Type B pancreatic cell (in vitro differentiated cells): ENCODE results near the gene ANKMY2. TPM values are rescaled to one million over a fixed set of nuclear protein-coding genes. Genes with fewer than 3 reads are reported as not detected.

Experiments used
- DNase-seq: peaks from one replicate; pipeline ENCODE4 v3.0.0; 2021; ENCODE audit warnings: mixed read lengths; ENCODE audit not compliant: unreplicated experiment; ENCODE audit errors: extremely low spot score
- H3K27ac Mint-ChIP-seq: 2 replicates; pipeline ENCODE4 v1.8.0; 2021; ENCODE audit warnings: mild to moderate bottlenecking, mixed read lengths
- H3K27me3 Mint-ChIP-seq: 2 replicates; pipeline ENCODE4 v1.8.0; 2021; ENCODE audit warnings: mixed read lengths
- H3K36me3 Mint-ChIP-seq: 2 replicates; pipeline ENCODE4 v1.8.0; 2021; ENCODE audit warnings: mixed read lengths
- H3K4me1 Mint-ChIP-seq: one replicate; pipeline ENCODE4 v1.8.0; 2021; ENCODE audit warnings: mixed read lengths; ENCODE audit not compliant: unreplicated experiment
- H3K4me3 Mint-ChIP-seq: 2 replicates; pipeline ENCODE4 v1.8.0; 2021; ENCODE audit warnings: mild to moderate bottlenecking, mixed read lengths
- H3K9me3 Mint-ChIP-seq: 2 replicates; pipeline ENCODE4 v1.8.0; 2021; ENCODE audit warnings: mixed read lengths
- CTCF ChIP-seq: fragments of 200-600 bp; sonication (generic); conservative IDR thresholded peaks from 2 replicates; pipeline ENCODE4 v1.5.0; 2021; ENCODE audit warnings: antibody characterized with exemption, mild to moderate bottlenecking
- total RNA-seq: library from RNA; stranded (reverse); gene quantifications from 2 replicates; pipeline ENCODE4 v1.2.1, GENCODE V29; 2021; ENCODE audit warnings: low replicate concordance

The ANKMY2 gene
- total RNA-seq, 1 donor from 2014 or later = 21.5 TPM

- H3K27me3 Mint-ChIP-seq = no peaks in the 10 kb centered on the region
- H3K4me3 Mint-ChIP-seq = no peak overlapping the region
- no peaks in the 10 kb centered on the region for H3K4me1 Mint-ChIP-seq
- no peaks in the 10 kb centered on the region for H3K36me3 Mint-ChIP-seq
- no peak for DNase-seq
- no peak overlapping the region for H3K27ac Mint-ChIP-seq
- TF ChIP-seq CTCF = no peak
- H3K9me3 Mint-ChIP-seq = no peaks in the 10 kb centered on the region
These were observed 94.9 kb downstream of the ANKMY2 start for GRCh38 chr7:16550671-16551070.

Other genes starting within 250 kb of the ANKMY2 start
- 2.8 and 2.9 TPM in 2 replicates for gene CRPPA, start 224.2 kb downstream of the ANKMY2 start, total RNA-seq
- gene SOSTDC1, start 180.0 kb downstream of the ANKMY2 start, total RNA-seq = 5.4 and 6.0 TPM in 2 replicates
- gene LRRC72, start 118.9 kb downstream of the ANKMY2 start, total RNA-seq = not detected in 2 replicates
- 73.3 and 89.8 TPM in 2 replicates for gene BZW2, start 427 bp upstream of the ANKMY2 start, total RNA-seq
- 65.1 and 99.5 TPM in 2 replicates for gene TSPAN13, start 108.0 kb upstream of the ANKMY2 start, total RNA-seq
- gene AGR2, start 159.2 kb upstream of the ANKMY2 start, total RNA-seq = 116 and 179 TPM in 2 replicates
- gene AGR3, start 236.2 kb upstream of the ANKMY2 start, total RNA-seq = 5.2 and 10.4 TPM in 2 replicates